Measurements from ENCODE around the gene KCNQ1. TPM values are rescaled to one million over a fixed set of nuclear protein-coding genes. Genes with fewer than 3 reads are reported as not detected.

Gene KCNQ1
- total RNA-seq, 2 experiments from 2014 or later, result 8.7 to 9.5 TPM

DNA sequence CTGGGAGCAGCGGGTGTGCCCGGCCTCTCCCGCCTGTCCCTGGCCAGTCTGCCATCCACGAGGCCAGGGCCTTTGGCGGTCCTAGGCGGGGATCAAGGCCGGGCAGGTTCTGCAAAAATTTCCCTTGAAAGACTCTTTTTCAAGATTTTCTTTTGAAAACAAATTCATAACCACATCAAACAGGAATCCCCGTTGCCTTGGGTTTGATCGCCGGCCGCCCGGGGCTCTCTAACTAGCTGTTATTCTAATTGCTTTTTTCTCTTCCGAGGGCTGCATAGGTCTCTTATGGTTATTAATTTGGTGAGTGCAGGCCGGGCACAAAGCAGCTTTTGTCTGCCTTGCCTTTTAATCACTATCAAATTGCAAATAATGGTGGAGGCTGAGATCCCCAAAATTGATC lies 398.7 kb downstream of the KCNQ1 start:
- TF ChIP-seq, protein P1, sequence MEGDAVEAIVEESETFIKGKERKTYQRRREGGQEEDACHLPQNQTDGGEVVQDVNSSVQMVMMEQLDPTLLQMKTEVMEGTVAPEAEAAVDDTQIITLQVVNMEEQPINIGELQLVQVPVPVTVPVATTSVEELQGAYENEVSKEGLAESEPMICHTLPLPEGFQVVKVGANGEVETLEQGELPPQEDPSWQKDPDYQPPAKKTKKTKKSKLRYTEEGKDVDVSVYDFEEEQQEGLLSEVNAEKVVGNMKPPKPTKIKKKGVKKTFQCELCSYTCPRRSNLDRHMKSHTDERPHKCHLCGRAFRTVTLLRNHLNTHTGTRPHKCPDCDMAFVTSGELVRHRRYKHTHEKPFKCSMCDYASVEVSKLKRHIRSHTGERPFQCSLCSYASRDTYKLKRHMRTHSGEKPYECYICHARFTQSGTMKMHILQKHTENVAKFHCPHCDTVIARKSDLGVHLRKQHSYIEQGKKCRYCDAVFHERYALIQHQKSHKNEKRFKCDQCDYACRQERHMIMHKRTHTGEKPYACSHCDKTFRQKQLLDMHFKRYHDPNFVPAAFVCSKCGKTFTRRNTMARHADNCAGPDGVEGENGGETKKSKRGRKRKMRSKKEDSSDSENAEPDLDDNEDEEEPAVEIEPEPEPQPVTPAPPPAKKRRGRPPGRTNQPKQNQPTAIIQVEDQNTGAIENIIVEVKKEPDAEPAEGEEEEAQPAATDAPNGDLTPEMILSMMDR (IDR thresholded peaks at IDR 0.05), result no peak
- Mint-ChIP-seq H3K4me1 (ENCODE audit: low read depth) (peaks cover 3% of the 10 kb centered on the region), H3K9me3 (no peaks in the 10 kb centered on the region), H3K27ac (no peak overlapping the region), H3K27me3 (no peaks in the 10 kb centered on the region), H3K36me3 (ENCODE audit: low read depth) (no peaks in the 10 kb centered on the region), H3K4me3 (no peak overlapping the region)
- DNase-seq, result no peak
- POLR2A ChIA-PET, result no interaction called here
- CTCF ChIA-PET, result no interaction called here
- intact Hi-C loops (cut with micrococcal nuclease), result no loop called here
- no peak for ATAC-seq

DNA sequence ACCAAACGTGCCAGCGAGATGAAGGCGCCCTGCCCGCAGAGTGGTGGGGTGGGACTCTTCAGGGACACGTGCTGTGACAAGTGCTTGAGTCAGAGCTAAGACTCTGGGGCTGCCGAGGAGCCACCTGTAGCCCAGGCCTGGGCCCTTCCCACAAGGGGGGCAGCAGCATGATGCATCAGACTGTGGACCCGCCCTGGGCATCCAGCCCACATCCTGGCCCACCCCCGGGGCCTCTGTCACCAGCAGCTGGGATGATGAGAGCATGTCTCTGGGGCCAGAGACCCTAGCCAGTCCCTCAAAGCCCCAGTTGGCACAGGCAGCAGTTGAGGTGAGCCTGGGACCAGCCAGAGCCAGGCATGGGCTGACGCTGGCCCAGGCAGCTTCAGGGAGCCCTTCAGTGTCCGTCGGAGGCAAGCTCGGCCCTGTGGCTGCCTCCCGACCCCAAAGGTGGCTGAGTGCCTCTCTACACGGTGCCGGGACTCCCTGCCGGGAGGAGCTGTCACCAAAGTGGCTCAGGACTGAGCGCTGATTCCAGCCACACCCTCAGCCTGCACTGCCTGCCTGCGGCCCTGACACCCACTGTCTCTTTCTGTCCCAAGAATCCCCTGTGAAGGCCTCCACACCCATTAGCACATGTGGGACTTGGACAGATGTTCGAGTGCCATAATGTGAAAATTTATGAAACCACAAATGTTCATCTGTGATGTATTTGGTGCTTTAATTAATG lies 399.5 kb downstream of the KCNQ1 start:
- ChIA-PET POLR2A (no interaction called here), CTCF (no interaction called here)
- H3K4me1 Mint-ChIP-seq (ENCODE audit: low read depth), result peaks cover 3% of the 10 kb centered on the region
- H3K27ac Mint-ChIP-seq, result no peak overlapping the region
- ATAC-seq (peak; percentile 53), DNase-seq (peak; percentile 18)
- intact Hi-C loops (cut with micrococcal nuclease), result no loop called here
- no peak overlapping the region for H3K4me3 Mint-ChIP-seq
- H3K9me3 Mint-ChIP-seq, result no peaks in the 10 kb centered on the region
- no peaks in the 10 kb centered on the region for H3K27me3 Mint-ChIP-seq
- no peaks in the 10 kb centered on the region for H3K36me3 Mint-ChIP-seq (ENCODE audit: low read depth)
- TF ChIP-seq, protein P1 (IDR thresholded peaks at IDR 0.05), result no peak

DNA sequence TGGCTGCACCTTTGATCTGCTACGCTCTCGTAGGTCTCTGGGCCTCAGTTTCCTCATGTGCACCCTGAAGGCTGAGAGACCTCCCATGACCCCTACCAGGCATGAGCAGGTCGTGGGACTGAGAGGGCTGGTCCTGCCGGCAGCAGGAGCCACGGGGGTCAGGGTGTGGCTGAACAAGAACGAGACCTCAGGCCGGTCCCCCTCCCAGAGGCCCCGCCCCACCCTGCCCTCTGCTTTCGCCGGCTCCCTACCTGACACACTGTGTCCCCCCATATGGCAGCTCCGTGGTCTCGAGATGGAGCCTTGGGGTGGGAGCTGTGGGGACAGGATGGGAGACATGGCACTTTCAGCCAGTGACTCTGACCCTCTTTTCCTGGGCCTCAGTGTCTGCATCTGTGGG lies 400.2 kb downstream of the KCNQ1 start:
- no peak for DNase-seq
- no peak for ATAC-seq
- Mint-ChIP-seq H3K4me1 (ENCODE audit: low read depth) (peaks cover 3% of the 10 kb centered on the region), H3K27me3 (no peaks in the 10 kb centered on the region), H3K36me3 (ENCODE audit: low read depth) (no peaks in the 10 kb centered on the region), H3K9me3 (no peaks in the 10 kb centered on the region), H3K4me3 (no peak overlapping the region), H3K27ac (no peak overlapping the region)
- ChIA-PET CTCF (no interaction called here), POLR2A (no interaction called here)
- TF ChIP-seq, protein P1 (IDR thresholded peaks at IDR 0.05), result no peak
- intact Hi-C loops (cut with micrococcal nuclease), result no loop called here

DNA sequence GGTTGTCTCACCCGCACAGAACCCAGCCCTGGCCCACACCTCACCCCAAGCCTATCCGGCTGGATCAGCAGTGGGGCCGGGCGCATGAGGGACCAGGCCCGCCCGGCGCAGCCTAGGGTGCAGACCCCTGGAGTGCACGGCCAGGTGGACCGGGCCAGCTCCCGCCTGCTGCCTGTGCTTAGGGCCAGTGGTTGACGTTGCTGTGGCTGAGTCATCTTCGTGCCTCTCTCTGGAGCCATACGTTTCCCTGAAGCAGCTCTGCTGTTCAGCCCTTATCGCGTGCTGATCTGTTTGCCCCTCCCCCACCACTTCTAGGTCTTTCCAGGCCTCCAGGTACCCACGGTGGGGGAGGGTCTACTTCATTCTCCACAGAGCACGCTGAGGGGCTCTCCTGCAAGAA lies 401.2 kb downstream of the KCNQ1 start:
- no peak for ATAC-seq
- CTCF ChIA-PET, result no interaction called here
- Mint-ChIP-seq H3K9me3 (no peaks in the 10 kb centered on the region), H3K27me3 (no peaks in the 10 kb centered on the region), H3K4me3 (no peak overlapping the region), H3K36me3 (ENCODE audit: low read depth) (no peaks in the 10 kb centered on the region), H3K27ac (no peak overlapping the region), H3K4me1 (ENCODE audit: low read depth) (peaks cover 3% of the 10 kb centered on the region)
- POLR2A ChIA-PET, result no interaction called here
- no peak for DNase-seq
- TF ChIP-seq, protein P1 (IDR thresholded peaks at IDR 0.05), result no peak
- intact Hi-C loops (cut with micrococcal nuclease), result no loop called here

DNA sequence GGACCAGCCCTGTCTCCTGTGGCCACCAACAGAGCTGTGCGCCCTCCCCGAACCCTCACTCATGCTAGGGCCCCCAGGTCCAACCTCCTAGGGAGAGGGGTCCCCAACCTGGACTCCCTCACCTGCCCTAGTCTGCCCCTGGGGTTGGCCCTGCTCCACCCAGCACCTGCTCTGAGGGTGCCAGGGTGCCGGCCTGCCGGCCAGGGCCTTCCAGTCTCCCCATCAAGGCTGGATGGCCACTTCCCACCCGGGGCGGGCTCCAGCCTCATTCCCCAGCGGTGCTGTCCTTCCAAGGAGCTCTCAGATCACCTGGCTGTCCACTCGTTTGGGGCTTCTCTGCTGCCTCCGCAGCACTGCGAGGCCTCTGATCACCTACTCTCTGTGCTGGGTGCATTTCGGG lies 401.7 kb downstream of the KCNQ1 start:
- Mint-ChIP-seq H3K4me3 (no peak overlapping the region), H3K27ac (no peak overlapping the region), H3K4me1 (ENCODE audit: low read depth) (peaks cover 3% of the 10 kb centered on the region), H3K27me3 (no peaks in the 10 kb centered on the region), H3K36me3 (ENCODE audit: low read depth) (no peaks in the 10 kb centered on the region), H3K9me3 (no peaks in the 10 kb centered on the region)
- TF ChIP-seq, protein P1 (IDR thresholded peaks at IDR 0.05), result no peak
- DNase-seq (no peak), ATAC-seq (no peak)
- POLR2A ChIA-PET, result no interaction called here
- CTCF ChIA-PET, result no interaction called here
- intact Hi-C loops (cut with micrococcal nuclease), result no loop called here

Data from activated CD8-positive, alpha-beta T cell treated with anti-CD3 and anti-CD28 coated beads for 36 hours (primary cell).